ENCODE results near the gene COMMD9.
A peak's percentile ranks its signal among the peaks of the same experiment; 100 is the strongest.
"Not testable (repeated sequence)": the region's sequence is repeated elsewhere in the genome, so short reads cannot be mapped to it uniquely, and the experiment has no call there.

The COMMD9 gene

DNA sequence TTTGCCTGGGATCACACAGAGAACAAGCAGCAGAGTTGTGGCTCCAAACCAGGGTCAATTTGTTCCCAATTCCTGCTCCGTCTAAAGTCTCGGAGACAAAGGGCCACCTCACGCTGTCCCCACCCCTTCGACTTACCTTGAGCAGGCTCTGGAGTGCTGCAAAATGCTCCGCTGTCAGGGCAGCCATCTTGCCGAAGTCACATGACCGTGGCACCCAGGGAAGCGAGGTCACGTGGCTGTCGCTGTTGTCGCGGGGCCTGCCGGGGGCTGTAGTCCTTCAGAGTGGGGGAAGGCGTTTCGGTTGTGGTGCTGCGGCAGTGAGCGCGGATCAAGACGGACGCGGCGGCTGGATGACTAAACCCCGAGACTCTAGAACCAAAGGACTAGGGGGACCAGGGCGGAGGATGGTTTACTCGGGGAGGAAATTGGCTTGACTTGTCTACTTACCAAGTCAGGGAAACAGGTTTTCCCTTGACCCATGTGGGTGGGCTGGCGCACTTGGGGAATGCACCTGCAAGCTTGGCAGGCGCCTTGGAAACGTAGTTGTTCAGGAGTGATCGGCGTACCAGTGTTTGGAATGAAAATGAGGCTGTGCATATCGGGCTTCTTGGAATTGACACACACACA is at the start of gene COMMD9:
Gene COMMD9, minus strand, starts transcription at position 199 of the 627 bp plus-strand sequence. Its CDS starts 12 bp downstream, at position 187.
- peak; percentile 94 for DNase-seq

DNA sequence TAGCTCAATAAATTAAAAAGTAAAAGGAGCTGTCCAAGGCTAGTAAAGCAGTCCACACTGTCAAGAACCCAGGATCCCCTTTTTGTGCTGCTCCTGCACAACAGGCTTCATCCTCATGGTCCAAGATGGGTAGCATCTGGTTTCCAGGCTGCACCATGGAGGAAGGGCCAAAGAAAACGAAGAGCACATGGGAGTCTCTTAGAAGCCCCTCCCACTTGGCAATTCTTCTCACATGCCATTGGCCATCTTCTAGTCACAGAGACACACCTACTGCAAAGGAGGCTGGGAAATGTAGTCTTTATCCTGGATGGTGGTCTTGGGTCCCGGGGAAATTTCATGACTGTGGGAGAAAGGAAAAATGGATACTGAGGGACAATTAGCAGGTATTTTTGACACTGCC is 44.7 kb upstream of the COMMD9 start:
- DNase-seq = no peak

DNA sequence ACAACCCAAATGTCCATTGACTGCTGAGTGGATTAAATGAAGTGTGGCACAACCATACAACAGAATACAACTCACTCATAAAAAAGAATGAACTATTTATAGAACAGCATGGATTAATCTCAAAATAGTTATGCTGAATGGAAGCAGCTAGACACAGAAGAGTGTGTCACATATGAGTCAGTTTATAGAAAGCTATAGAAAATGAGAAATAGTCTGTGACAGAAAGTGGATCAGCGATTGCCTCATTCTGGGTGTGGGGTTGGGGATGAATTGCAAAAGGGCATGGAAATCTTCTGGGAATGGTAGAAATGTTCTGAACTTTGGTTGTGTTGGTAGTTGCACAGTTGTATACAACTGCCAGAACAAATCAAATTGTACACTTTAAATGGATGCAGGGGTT is 44.2 kb upstream of the COMMD9 start:
- DNase-seq = no peak

DNA sequence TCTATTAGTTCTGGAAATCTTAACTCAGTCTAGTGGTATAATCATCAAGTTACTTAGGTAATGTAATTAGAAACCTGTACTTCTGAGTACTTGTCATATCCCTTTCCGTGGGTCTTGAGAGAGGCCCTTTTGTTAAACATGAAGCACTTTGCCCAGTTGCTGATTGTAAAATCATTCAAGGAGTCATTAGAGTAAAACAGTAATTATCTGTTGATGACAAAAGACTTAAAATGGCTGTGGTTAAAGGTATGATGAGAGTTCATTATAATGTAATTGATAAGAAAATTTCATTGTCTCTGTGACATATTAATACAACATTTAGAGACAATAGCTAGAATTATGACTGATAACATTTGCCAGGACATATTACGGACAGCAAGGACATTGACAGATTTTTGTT is 41.2 kb upstream of the COMMD9 start:
- DNase-seq = peak; percentile 83

DNA sequence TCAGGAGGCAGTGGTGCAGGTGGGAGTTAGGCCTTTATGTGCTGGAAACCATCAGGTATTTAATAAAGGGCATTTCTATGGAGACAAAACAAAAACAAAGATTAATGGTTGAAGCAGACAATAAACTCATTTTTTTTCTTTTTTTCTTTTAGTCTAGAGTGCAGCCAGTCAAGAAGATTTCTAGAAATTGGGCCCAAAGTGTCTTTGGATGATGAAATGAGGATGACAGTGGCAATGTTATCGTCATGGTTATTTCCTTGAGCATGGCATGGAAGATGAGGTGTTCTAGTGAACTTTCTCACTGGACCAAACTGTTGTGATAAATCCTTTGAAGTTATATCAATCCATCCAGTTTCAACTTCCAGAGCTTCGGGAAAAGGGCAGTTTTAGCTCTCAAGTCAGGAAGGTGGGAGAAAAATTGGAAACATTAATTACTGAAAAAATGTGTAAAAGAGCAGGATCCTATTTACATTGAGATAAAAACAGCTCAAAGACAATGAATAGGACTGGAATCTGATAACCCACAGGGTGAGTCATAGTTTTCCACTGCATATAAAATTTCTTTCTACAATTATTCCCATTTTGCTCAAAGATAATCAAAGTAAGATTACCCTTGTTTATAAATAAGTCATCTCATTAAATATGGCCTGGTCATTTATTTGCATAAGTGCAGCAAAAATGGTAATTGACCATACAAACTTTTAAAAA is 39.9 kb upstream of the COMMD9 start:
- no peak for DNase-seq

DNA sequence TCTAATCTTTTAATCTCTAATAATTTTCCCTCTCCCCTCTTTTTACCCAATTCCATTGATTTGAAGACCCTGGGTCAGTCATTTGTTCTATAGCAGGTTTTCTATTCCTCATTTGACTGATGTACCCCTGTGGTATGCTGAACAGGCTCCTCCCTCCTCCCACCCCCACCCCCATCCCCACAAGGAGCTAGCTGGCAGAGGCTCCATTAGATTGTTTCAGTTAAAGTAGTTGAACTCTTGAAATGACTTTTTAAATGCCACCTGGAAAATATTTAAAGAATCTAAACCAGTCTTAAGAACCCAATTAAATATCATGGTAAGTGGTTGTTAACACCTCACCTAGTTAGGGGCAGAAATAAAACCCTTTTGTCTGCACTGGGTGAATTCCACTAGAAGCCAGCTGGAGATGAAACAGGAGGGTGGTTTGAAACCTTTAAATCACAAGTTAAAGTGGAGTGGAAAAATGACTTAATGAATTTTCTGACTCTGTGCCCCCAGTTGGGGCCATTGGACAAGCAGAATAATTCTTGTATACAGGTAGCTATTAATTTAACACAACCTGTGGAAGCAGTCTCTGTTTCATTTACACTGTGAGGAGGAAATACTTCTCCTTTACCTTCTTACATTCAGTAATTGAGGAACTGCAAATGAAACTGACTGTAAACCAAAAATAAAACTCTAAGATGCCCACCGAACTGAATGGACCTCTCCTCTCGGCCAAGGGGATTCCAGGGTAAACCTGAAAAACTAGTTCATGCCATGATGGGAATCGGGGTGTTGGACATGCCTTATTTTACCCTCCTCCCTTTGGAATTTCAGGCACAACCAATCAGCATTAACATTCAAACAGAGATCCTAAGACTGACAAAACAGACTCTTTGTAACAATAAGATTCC is 37.5 kb upstream of the COMMD9 start:
- no peak for DNase-seq

DNA sequence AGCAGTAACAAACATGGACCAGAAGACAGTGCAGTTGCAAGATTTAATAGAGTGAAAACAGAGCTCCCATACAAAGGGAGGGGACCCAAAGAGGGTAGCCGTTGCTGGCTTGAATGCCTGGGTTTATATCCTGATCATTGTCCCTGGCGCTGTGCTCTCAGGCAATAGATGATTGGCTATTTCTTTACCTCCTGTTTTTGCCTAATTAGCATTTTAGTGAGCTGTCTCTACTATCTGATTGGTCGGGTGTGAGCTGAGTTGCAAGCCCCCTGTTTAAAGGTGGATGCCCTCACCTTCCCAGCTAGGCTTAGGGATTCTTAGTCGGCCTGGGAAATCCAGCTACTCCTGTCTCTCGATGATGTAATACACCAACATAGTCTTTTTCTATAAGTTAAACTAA is 36.2 kb upstream of the COMMD9 start:
- not testable (repeated sequence) for DNase-seq

DNA sequence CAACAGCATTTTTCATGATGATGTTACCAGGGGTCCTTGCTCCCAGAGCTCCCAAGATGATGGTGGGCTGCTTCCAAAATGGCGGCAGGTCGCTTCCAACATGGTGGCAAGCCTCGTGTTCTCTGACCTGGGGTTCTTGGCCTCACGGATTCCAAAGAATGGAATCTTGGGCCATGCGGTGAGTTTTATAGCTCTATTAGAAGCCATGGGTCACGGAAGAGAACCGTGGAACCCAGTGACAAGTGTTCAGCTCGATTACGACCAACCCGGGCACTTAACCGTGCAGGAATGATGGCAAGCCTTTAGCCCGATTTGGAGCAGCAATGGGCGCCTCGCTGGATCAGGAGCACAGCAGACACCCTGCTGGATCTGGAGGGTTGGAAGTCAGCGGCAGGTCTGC is 35.7 kb upstream of the COMMD9 start:
- not testable (repeated sequence) for DNase-seq

DNA sequence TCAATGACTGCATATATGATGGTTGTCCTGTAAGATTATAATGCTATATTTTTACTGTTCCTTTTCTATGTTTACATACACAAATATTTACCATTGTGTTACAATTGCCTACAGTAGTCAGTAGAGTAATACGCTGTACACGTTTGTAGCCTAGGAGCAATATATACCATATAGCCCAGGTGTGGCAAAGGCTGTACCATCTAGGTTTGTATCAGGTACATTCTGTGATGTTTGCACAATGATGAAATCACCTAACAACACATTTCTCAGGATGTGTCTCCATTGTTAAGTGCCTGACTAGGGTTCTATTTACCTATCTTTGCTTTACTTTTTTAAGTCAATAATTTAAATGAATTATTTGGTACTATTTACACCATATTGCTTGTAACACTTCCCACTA is 28.8 kb upstream of the COMMD9 start:
- DNase-seq = no peak

DNA sequence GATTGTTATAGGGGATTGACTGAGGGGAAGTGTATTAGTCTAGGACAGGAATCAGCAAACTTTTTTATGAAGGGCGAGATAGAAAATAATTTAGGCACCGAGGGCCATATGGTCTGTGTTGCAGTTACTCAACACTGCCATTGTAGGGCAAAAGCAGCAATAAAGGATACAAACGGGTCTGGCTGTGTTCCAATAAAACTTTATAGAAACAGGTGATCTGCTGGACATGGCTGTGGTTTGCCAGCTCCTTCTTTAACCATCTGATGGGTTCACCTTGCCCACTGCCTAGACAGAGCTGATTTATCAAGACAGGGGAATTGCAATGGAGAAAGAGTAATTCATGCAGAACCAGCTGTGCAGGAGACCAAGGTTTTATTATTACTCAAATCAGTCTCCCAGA is 26.8 kb upstream of the COMMD9 start:
- DNase-seq = no peak

DNA sequence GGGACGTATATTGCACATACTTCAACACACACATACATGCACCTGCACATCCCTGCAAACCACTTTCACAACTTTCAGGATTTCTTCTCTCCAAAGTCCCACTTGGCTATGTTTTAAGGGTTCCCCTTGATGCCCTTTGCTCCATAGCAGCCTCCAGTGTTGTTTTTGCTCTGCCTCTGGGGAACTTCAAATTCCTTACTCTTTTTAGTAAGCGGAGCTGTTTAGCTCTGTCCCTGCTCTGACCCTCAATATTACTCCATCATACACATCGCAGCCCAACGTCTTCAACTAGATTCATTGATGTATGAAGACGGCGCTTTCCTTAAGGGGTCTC is 25.2 kb upstream of the COMMD9 start:
- DNase-seq = no peak

DNA sequence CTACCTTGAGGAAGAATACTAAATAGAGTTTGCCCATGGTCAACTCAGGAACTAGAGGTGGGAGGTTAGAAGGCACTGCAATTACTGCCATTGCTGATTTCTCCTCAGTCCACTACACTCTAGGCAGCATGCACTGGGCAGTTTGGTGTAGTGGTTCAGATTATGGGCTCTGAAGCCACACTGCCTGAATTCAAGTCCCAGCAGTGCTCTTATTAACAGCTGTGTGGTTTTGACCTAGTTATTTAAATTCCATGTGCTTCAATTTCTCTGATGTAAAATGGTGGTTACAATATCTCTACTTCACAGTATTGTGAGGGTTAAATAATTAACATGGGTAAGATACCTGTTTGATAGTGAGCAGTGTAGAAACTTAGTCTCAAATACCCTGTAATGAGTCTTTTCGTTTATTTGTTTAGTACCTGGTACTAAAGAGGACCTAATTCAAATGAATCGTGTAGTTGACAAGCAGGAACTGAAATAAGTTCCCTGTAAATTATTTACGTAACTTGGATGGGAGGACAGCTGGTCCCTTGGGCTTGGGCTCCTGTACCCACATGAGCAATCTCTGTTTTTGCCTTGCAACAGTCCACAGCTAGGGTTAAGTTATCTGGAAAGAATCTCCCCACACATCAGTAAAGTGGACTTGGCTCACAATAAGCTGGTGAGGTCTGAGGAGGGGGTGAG is 24.7 kb upstream of the COMMD9 start:
- no peak for DNase-seq

DNA sequence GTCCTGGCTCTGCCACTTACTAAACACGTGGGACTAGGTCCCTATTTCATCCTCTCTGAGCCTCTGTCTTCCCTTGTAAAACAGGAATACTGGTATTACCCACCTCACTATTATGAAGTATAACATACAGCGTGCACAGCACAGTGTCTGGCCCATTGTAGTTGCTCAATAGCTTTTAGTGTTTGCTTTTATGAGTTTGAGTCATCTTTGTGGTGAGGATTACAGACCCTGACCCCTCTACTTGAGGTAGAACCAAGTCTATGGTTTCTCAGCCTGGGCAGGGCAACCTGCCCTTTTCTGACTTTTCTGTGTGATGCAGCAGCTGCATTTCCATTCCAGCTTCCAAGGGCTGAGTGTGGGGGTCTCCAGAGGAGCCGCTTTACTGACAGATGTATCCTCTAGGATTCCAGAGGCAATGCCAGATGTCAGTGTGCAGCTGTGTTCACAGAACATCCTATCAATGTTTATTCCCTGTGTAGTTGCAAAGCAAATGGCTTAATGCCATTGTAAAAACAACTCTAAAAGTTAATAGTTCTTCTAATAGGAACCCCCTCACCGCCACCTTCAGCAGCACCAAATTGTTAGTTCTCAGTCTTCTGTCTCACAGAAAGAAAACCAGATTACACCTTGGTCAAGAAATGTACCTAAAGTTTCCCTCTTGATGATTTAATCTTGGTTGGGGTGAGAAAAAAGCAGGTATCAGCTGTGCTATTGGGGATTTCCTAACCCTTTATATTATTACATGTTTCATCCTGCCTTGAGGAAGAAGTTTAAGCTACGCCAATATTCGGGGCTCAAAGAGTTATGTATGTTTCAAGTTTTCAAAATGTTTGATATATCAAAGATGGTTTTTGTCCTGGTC is 23.6 kb upstream of the COMMD9 start:
- DNase-seq = no peak

DNA sequence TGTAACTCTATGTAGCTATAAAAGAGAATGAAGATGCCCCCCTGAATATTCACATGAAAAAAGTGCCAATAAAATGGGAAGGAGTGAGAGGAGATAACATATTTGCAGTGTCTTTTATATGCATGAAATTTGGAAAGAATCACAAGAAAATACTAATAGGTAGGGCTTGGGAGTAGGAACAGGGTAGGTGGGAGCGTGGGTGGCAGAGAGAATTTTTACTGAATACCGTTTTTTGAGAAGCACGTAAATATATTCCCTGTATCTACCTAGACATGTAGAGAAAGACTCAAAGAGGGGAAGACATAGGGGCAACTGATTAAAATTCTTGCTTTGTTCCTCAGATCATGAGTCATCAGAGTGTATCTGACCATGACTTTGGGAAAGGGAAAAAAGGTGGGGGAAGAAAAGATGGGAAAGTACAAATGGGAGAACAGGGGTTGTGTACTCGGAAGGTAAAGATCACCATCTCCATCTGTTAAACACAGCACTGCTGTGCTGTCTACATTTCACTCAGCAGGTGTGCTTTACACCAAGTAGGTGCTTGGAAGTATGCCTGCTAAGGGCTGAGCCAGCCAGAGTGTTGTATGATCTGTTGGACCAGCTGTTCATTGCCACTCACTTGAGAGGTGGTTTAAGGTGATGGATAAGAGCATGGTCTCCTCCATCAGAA is 22.8 kb upstream of the COMMD9 start:
- DNase-seq = peak; percentile 4

DNA sequence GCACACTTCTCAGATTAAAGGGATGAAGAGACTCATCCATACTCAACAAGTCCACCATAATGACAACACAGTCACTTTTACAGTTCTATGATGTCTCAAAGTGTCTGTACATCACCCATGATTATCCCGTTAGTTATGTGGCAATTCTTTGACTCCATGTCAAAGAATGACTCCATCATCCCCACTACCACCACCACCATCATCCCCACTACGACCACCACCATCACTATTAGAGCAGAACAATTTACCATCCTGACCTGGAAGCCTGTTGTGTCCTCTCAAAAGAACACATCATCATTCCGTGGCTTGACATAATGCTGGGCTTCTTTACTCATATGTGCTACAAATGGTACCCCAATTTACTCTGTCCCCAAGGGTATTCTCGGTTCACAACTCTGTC is 20.6 kb upstream of the COMMD9 start:
- DNase-seq = no peak

DNA sequence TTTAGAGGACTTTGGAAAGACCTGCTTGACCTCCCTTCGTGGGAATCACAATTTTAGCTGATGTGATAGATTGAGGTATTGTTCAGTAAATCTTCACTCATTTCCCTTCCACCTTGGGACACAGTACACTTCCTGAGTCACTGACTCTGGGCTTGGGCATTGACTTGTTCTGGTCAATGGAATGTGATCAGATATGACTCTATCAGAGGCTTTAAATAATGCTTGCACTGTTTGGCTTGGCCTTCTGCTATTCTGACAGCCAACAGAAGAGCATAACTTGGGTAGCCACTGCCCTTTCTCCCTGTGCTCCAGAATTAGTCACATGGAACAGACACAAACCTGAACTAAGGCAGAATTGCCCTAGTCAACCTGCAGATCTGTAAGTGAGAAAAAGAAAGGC is 19.4 kb upstream of the COMMD9 start:
- no peak for DNase-seq

DNA sequence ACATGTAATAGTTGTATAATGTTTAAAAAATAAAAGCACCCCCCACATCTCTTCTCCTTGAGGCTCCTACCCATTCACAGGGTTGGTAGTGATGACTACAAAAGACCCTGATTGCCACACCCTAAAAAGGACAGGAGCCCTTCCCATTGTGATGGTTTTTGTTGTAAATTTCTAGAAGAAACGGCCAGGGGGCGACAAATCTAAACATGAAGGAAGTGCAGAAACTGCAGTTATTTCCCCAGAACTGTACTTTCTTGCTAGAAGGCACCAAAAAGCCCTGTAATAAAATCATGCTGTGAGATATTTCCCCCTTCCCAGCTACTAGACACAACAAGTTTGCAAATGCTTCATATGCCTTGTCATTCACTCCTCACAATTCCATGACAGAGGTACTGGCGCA is 17.7 kb upstream of the COMMD9 start:
- no peak for DNase-seq

DNA sequence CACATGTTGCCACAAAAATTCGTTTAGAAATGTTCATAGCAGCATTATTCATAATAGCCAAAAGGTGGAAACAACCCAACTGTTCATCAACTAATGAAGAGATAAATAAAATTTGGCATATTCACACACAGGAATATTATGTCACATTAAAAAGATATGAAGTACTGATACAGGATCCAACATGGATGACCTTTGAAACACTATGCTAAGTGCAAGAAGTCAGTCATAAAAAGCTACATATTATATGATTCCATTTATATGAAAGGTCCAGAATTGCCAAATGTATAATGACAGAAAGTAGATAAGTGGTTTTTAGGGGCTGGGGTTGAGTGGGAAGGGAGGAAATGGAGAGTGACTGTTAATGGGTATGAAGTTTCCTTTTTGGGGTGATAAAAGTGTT is 15.8 kb upstream of the COMMD9 start:
- no peak for DNase-seq

DNA sequence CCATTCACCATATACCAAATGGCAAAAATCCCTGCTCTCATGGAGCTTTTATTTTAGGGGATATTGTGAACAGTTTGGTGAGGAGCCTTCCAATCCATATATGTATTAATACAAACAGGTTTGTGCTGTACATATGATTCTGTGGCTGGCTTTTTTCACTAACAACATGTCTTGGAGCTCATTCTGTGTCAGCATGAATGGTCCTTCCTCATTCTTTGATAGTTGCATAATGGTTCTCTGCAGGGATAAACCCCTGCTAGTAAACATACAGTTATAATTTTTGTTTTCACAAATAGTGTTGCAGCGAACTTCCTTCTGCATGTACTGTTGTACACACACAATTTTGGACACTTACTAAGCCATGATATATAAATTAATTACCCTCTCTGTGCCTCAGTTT is 15.1 kb upstream of the COMMD9 start:
- no peak for DNase-seq

DNA sequence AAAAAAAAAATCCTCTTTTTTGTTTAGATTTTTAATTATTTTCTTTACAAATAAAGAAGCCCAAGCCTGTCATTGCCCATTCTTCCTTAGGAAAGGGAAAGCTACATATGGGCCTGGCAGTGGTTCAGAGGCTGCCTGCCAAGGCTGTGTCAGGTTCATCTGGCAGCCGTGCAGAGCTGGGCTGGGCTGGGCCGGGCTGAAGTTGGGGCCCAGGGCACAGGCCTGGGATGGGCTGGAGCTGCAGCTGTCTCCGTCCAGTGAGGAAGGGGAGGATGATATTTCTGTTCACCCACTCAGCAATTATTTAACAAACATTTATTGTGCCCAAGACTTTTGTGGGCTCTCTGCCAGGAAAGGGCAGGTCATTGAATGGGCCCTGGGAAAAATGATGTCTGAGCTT is 11.4 kb upstream of the COMMD9 start:
- DNase-seq = no peak

DNA sequence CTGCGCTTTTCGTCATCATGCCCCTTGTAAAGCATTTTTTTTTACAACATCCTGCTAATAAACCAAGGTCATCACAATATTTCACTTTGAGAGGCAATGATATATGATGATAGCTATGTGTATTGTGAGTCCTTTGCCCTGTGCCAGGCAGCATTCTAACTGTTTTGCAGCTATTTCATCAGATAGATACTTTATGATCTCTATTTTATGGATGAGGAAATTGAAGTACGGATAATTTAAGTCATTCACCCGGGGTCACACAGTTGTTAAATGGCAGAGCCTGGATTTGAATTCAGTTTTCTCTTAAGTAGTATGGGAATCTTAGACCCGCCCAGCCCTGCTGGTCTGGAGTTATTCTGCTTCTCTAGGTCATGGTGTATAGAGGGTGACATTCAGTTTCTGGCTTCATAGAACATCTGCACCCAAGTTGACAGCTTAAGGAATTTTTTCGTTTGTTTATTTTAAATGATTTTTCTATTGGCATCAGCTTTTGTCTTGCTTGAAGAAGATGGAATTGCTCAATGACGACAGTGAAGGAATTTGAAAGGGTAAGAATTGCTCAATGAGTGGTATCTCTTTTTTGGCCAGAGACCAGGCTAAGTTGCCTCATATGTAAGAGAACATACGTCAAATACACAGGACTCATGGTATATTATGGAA is 7.8 kb upstream of the COMMD9 start:
- DNase-seq = no peak

Measured in DMS79 (cell line).